ENCODE results near the gene REXO1. TPM values are rescaled to one million over a fixed set of nuclear protein-coding genes. Genes with fewer than 3 reads are reported as not detected.

The REXO1 gene
- total RNA-seq, 6 donors from 2014 or later, result 17.0 to 106 (median 38.8) TPM

DNA sequence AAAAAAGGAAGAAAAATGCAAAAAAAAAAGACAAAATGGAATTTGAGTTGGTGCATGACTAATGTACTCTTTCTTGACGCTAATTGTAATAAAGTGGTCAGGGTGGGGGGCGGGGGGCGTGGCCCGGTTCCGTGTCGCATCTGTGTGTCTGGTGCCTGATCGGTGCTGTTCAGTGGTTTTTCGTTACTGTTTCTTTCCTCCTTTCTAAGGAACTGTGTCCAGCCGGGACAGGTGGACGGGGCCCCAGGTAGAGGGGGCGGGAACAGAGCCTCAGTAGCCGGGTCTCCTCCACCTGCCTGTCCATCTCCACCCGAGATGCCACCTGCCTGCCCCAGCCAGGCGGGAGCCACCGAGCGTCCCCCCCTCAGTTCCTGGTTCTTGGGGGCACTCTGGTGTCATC is 68.7 kb downstream of the REXO1 start:
- Histone ChIP-seq H3K36me3 (no peaks in the 10 kb centered on the region), H3K27me3 (peaks cover 0 to 44% (median 23%) of the 10 kb centered on the region in 4 donors), H3K4me1 (peaks cover 0 to 6% (median 2%) of the 10 kb centered on the region in 4 donors), H3K4me3 (no peak overlapping the region), H3K9me3 (peaks cover 8 to 20% (median 17%) of the 10 kb centered on the region in 4 donors), H3K27ac (no peak overlapping the region)
- 17 to 55% methylated on average over 15 to 16 of the region's 16 CpGs for WGBS, 2 donors
- ATAC-seq (ENCODE audit: low FRiP score in 2 of 2), result no peak
- TF ChIP-seq, protein P1, sequence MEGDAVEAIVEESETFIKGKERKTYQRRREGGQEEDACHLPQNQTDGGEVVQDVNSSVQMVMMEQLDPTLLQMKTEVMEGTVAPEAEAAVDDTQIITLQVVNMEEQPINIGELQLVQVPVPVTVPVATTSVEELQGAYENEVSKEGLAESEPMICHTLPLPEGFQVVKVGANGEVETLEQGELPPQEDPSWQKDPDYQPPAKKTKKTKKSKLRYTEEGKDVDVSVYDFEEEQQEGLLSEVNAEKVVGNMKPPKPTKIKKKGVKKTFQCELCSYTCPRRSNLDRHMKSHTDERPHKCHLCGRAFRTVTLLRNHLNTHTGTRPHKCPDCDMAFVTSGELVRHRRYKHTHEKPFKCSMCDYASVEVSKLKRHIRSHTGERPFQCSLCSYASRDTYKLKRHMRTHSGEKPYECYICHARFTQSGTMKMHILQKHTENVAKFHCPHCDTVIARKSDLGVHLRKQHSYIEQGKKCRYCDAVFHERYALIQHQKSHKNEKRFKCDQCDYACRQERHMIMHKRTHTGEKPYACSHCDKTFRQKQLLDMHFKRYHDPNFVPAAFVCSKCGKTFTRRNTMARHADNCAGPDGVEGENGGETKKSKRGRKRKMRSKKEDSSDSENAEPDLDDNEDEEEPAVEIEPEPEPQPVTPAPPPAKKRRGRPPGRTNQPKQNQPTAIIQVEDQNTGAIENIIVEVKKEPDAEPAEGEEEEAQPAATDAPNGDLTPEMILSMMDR (IDR thresholded peaks at IDR 0.05), result no peak
- TF ChIP-seq EP300 (IDR thresholded peaks at IDR 0.05), result no peak
- TF ChIP-seq POLR2AphosphoS5 (IDR thresholded peaks at IDR 0.05), result no peak
- no peak for TF ChIP-seq POLR2A (IDR thresholded peaks at IDR 0.05)
- DNase-seq, result no peak

DNA sequence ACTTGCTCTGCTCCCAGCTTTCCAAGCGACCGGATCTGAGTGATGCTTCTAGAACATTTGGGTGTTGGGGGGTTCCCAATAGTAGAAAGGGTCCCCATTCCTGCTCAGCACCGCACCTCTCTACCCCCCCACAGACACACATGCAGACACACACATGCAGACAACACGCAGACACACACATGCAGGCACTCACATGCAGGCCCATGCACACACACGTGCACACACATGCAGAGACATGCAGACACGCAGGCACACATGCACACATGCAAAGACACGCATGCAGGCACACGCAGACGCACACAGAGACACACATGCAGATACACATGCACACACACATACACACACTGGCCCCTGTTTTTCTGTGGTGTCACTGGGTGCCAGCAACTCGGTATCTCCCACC is 71.1 kb downstream of the REXO1 start:
- Histone ChIP-seq H3K27me3 (peaks cover 0 to 52% (median 23%) of the 10 kb centered on the region in 4 donors), H3K4me1 (peaks cover 0 to 6% (median 2%) of the 10 kb centered on the region in 4 donors), H3K9me3 (peaks cover 7 to 16% (median 16%) of the 10 kb centered on the region in 4 donors), H3K27ac (no peak overlapping the region), H3K4me3 (no peak overlapping the region), H3K36me3 (no peaks in the 10 kb centered on the region)
- 15 to 60% methylated on average over 4 to 9 of the region's 10 CpGs for WGBS, 2 donors
- no peak for DNase-seq
- TF ChIP-seq EP300 (IDR thresholded peaks at IDR 0.05), result no peak
- TF ChIP-seq POLR2A (IDR thresholded peaks at IDR 0.05), result no peak
- TF ChIP-seq, protein P1 (IDR thresholded peaks at IDR 0.05), result no peak
- TF ChIP-seq POLR2AphosphoS5 (IDR thresholded peaks at IDR 0.05), result no peak
- no peak for ATAC-seq (ENCODE audit: low FRiP score in 2 of 2)

DNA sequence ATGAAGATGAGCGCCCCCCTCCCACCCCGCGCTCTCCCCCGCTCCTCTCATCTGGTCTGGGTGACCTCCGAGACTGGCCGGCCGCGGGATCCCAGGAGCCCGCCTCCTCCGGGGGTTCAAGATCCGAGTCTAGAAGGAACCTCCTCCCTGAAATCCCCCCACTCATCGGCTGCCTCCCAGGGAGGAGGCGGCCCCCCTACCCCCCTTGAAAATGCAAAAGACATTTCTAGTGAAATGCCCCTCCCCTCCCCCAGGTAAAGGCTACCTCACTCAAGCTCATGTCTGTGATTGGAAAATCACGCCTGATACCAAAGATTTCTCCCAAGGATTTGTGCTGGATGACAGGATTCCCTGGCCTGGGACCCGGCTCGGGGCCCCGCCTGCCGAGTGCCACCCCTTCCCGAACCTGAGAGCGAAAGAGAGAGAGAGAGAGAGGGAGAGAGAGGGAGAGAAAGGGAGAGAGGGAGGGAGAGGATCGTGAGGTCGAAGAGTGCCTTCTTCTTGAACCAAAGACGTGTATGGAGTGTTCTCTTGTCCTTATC is 71.6 kb downstream of the REXO1 start:
- Histone ChIP-seq H3K27me3 (peaks cover 0 to 52% (median 23%) of the 10 kb centered on the region in 4 donors), H3K27ac (no peak overlapping the region), H3K4me1 (peaks cover 0 to 6% (median 2%) of the 10 kb centered on the region in 4 donors), H3K9me3 (peaks cover 3 to 12% (median 11%) of the 10 kb centered on the region in 4 donors), H3K36me3 (no peaks in the 10 kb centered on the region), H3K4me3 (no peak overlapping the region)
- ATAC-seq (ENCODE audit: low FRiP score in 2 of 2) (no peak), DNase-seq (no peak)
- TF ChIP-seq, protein P1 (IDR thresholded peaks at IDR 0.05), result no peak
- TF ChIP-seq POLR2A (IDR thresholded peaks at IDR 0.05) (no peak), EP300 (IDR thresholded peaks at IDR 0.05) (no peak), POLR2AphosphoS5 (IDR thresholded peaks at IDR 0.05) (no peak)
- 6% methylated on average over 10 to 23 of the region's 23 CpGs for WGBS, 2 donors

GRCh38 chr19:1775951-1776605 is 72.2 kb downstream of the REXO1 start:
- WGBS, 2 donors, result 3 to 4% methylated on average over 15 to 39 of the region's 50 CpGs
- DNase-seq (no peak), ATAC-seq (ENCODE audit: low FRiP score in 2 of 2) (no peak)
- peaks cover 0 to 52% (median 23%) of the 10 kb centered on the region in 4 donors for H3K27me3 ChIP-seq
- TF ChIP-seq POLR2A (IDR thresholded peaks at IDR 0.05), result no peak
- TF ChIP-seq EP300 (IDR thresholded peaks at IDR 0.05), result no peak
- TF ChIP-seq, protein P1 (IDR thresholded peaks at IDR 0.05), result no peak
- no peak for TF ChIP-seq POLR2AphosphoS5 (IDR thresholded peaks at IDR 0.05)
- peaks cover 1 to 15% (median 12%) of the 10 kb centered on the region in 4 donors for H3K9me3 ChIP-seq
- no peak overlapping the region for H3K4me3 ChIP-seq
- H3K27ac ChIP-seq, result no peak overlapping the region
- H3K4me1 ChIP-seq, result peaks cover 0 to 6% (median 2%) of the 10 kb centered on the region in 4 donors
- H3K36me3 ChIP-seq, result no peaks in the 10 kb centered on the region
